ENCODE measurements around the gene LHPP.

GRCh38 chr10:124470544-124471434, 9.2 kb downstream of the LHPP start:
- TF ChIP-seq CTCF (IDR thresholded peaks at IDR 0.05) (no peak), POLR2A (IDR thresholded peaks at IDR 0.05) (no peak)
